Stimulated activated CD4-positive, alpha-beta T cell treated with anti-CD3 and anti-CD28 coated beads, Interleukin-4, amount 100 ng/mL, for 24 hours (primary cell): Measurements from ENCODE around the gene DTNA.
"Not testable (repeated sequence)": the region's sequence is repeated elsewhere in the genome, so short reads cannot be mapped to it uniquely, and the experiment has no call there.

ENCODE experiments used
- DNase-seq: peaks from one replicate; pipeline ENCODE4 v3.0.0-alpha.2; 2020

Gene DTNA

GRCh38 chr18:34911081-34911480, 201.0 kb downstream of the DTNA start:
- no peak for DNase-seq

- DNase-seq, result no peak
Measured at GRCh38 chr18:34911661-34912384, 201.7 kb downstream of the DTNA start.

DNA sequence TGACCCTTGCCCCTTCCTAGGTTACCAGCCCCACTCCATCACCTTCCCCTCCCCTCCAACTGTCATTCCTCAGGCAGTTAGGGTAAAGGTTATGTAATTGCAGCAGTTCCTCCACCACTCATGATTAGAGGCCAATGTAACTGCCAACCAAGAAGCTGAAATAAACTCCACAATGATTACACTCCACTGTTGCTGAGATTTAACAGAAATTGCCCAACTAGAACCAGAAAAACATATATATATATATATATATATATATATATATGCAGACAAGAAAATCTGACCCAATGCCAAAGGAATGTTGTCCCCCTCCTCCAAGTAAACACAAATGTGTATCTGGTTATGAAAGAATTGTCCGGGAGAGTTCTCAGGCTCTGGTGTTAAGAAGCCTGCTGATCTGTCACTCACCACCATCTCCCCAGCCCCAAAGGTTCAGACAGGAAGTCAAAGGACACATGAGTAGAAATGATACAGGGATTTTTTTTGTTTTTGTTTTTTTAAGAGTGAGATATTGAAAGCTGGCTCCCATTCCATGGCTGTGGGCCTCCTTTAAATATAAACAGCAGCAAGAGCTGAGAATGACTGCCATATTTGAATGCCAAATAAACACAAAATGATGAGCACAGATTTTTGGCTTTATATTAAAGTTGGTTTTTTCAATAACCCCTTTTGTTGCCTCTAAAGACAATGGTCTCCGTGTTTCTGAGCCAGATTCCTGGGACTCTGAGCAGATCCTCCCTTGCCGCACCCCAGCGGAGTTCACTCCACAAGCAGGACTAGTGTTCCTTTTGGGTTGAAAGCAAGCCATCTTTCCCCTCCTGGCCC, 204.0 kb downstream of the DTNA start:
- no peak for DNase-seq

- no peak for DNase-seq
Measured at GRCh38 chr18:34915046-34915445, 204.9 kb downstream of the DTNA start.

GRCh38 chr18:34916539-34916938, 206.4 kb downstream of the DTNA start:
- not testable (repeated sequence) for DNase-seq

DNA sequence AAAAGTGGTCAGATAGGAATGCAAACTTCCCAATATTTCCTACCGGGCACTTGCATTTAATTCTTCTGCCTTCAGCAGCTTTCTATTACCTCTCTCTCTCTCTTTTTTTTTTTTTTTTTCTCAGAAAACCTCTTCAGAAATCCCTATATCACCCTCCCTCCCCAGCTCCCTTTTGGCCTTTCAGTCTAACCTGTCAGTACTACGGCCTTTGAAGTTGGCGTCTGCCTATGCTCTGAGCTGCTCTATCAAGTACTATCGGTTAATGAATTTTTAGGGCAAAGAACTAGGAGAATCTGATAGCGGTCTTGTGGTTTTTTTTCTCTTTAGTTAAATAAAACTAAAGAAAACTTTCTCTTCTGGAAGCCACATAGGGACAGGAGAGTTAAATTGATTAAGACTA, 208.8 kb downstream of the DTNA start:
- no peak for DNase-seq

DNA sequence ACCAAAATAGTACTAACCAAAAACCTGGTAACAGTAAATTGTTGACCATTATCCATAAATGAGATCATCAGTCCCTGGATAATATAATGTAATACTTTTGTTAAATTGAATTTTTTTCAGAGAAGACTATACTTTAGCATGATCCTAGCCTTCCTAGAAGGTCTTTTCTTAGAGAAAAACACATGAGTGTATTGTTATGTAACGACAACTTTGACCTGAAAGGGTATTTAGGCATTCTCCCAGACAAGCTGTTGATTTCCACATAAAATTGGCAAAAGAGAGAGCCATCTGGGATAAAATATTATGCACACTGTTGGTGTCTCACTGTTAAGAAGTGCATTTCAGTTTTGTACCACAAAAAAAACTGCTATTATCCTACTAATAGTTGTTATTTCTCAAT, 211.1 kb downstream of the DTNA start:
- no peak for DNase-seq

DNA sequence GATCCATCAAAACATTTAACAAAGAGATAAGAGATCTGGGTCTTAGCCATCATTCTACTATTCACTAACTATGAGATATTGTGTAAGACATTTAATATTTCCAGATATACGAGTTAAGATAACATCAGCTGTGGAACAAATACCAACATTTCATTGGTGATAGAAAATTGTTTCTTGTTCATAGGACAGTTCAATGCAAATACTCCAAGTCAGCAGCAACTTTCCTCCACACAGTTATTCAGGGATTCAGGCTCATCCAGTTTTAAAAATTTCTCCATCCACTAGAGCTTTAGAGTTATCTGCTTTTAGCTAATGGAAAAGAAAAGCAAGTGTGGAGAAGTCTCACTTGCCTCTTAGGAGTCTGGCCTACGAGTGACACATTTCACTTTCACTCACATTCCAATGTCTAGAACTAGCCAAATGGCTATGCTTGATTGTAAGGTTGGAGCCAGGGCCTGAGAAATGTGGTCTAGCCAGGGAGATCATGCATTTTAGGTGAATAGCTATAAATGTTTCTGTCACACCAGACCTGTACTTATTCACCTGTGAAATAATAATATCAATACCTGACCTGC, 211.8 kb downstream of the DTNA start:
- no peak for DNase-seq

- DNase-seq, result not testable (repeated sequence)
Measured at GRCh38 chr18:34922594-34922993, 212.5 kb downstream of the DTNA start.

DNA sequence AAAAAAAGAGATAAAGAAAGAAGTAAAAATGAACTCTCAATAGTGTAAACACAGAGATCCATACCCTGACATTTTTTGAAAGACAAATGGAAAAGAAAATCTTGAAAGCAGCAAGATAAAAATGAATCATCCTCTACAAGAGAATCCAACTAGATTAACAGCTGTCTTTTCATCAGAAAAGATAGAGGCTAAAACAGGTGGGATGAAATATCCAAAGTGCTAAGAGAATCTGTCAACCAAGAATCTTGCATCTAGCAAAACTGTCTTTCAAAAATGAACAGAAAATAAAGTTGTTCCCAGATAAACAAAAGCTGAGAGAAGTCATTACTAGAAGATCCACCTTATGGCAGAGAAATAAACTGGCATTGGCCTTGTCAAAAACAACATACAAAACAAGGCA, 213.8 kb downstream of the DTNA start:
- DNase-seq, result no peak

DNA sequence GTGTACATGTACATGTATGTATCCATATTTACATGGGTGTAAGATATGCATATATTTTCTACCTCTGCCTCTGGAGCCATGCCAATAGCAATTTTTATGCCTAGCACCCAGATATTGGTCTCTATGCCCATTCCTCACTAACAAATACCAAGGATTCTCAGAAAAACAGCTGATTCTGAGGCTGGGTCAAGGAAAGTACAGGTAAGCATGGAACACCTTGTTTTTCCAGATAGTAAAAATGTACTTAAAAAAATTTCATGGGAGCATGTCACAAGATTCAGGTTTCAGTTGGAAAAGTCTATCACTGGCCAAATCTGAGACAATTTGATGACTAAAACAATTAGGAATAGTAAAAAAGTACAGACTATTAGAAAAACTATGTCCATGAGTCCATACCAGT, 216.6 kb downstream of the DTNA start:
- no peak for DNase-seq

DNA sequence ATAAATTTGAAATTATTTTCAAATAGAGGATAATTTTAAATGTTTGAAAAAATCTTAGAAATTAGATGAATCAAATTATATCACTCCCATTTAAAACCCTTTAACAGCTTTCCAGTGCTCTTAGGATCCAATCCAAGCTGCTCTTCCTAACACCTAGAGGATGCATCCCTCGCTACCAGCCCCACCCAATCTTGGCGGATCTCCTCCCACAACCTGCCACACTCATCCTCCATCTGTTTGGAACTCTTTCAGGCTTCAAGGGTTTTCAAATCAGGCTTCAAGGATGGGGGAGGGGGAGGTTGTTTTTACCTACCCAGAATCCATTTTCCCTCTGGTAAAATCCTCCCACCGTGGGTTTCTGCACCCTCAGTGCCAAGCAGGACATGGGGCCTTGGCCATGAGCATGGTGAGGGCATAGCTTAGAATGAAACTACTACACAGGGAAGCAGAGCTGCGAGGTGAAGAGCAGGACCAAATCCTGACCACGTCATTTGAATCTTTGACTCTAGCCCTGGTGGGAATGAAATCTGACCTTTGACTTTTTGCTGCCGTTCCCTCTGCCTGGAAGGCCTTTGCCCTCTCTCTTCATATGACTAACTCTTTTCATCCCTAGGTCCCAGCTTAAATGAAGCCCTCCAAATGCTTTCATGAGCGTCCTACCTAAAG, 218.1 kb downstream of the DTNA start:
- DNase-seq, result no peak

GRCh38 chr18:34928754-34929335, 218.7 kb downstream of the DTNA start:
- DNase-seq, result no peak

DNA sequence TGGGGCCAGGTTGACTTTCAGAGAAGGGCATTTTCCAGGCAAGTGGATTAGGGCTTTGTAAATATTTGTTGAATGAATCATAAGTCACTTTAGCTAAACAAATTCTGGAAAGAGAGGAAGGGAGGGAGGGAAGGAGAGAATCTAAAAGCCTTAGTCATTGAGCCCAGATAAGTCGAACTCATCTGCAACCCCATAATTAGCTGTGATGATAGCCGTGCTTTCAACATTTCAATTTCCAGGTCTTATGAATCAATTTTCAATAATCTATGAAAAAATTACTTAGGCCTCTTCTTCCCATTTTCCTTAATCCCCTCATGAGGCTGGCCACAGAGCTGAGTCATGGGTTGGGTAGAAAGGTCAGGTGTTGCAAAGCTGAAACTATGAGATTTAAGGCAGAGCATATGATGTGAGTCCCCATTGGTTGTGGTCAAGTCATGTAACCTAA, 219.3 kb downstream of the DTNA start:
- DNase-seq, result no peak

- no peak for DNase-seq
Measured at GRCh38 chr18:34932363-34932762, 222.3 kb downstream of the DTNA start.

DNA sequence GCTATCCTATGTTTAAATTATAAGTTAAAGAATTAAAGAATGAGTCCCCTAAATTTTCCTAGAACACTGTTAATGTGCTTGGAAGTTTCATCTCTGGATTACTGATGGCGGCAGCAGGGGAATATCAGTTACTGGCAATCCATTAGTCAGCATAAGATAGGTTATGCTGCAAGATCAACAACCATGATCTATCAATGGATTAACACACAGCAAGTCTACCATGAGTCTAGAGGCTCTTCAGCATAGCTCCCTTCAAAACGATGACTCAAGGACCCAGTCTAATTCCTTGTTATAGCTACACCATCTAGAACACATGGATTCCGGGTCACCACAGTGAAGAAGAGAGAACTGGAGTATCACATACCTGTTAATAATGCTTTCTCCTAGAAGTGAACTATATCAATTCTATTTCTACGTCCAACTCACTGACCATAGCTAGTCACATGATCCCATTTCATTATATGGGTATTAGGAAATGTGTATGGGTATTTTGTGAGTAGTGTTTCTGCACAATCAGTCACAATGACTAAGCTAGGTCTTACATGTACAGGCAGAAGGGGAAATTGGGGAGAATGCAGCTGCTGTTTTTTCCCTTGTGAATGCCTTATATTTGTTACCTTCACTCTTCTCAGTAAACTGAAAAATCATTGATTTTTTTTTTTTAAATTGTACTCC, 222.8 kb downstream of the DTNA start:
- DNase-seq, result no peak

GRCh38 chr18:34933909-34934661, 224.0 kb downstream of the DTNA start:
- DNase-seq, result no peak

DNA sequence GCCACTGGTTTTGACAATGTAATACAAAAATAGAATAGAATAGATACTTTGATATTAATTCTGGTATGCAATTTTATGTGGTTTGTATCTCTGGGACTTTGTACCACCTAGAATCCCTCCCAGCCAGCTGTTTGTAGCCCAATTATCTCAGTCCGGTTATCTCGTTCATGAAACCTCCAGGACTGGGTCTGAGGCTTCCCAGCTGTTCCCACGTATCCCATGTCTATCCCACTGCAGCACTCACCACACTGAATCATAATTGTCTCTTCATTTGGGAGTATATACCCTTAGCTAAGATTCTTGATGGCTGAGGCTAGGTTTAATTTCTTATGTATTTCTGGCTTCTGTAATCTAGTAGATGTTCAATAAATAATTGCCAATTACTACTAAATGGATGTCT, 226.7 kb downstream of the DTNA start:
- no peak for DNase-seq

DNA sequence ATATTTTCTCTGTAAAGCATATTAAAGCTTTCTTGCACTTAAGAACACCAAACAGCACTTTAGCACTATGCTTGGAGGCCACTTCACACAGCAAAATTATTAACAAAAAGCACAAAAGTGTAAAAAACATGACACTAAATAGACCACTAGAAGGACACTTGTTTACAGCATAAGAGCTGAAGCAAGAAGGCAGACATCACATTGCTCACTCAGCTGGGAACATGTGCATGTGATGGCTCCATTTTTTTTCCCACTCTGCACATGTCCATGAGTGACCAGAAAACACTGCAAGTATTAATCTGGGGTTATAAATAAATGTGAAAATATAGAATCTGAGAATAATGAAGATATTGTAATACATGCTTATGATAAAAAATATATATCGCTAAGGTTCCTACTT, 228.0 kb downstream of the DTNA start:
- DNase-seq, result no peak
